AG10803 (cell line): ENCODE data around the gene CCT7.
A peak's percentile ranks its signal among the peaks of the same experiment; 100 is the strongest.
"Not testable (repeated sequence)": the region's sequence is repeated elsewhere in the genome, so short reads cannot be mapped to it uniquely, and the experiment has no call there.

Experiments used
- DNase-seq: peaks from one replicate; pipeline ENCODE4 v3.0.0; 2010; ENCODE audit warnings: low read depth
- H3K4me3 ChIP-seq: 2 replicates; pipeline ENCODE4 v1.5.1; 2011; ENCODE audit warnings: mild to moderate bottlenecking, low read length, control low read depth
- CTCF ChIP-seq: conservative IDR thresholded peaks from 2 replicates; pipeline ENCODE4 v1.5.1; 2011; ENCODE audit warnings: mild to moderate bottlenecking, low read length, control low read depth, inconsistent platforms

CCT7 gene

GRCh38 chr2:73258913-73259215 is 24.8 kb downstream of the CCT7 start:
- no peak overlapping the region for H3K4me3 ChIP-seq
- no peak for TF ChIP-seq CTCF
- no peak for DNase-seq

GRCh38 chr2:73259276-73259675 is 25.2 kb downstream of the CCT7 start:
- no peak overlapping the region for H3K4me3 ChIP-seq
- TF ChIP-seq CTCF: no peak
- no peak for DNase-seq

GRCh38 chr2:73259704-73260337 is 25.7 kb downstream of the CCT7 start:
- no peak for DNase-seq
- no peak for TF ChIP-seq CTCF

GRCh38 chr2:73260338-73260984 is 26.4 kb downstream of the CCT7 start:
- peak; percentile 52 for DNase-seq
- H3K4me3 ChIP-seq: no peak overlapping the region
- TF ChIP-seq CTCF: peak; percentile 67

More at GRCh38 chr2:73259704-73260337, 25.7 kb downstream of the CCT7 start:
- H3K4me3 ChIP-seq: no peak overlapping the region

GRCh38 chr2:73262108-73262651 is 28.1 kb downstream of the CCT7 start:
- TF ChIP-seq CTCF: no peak
- DNase-seq: no peak
- no peak overlapping the region for H3K4me3 ChIP-seq

GRCh38 chr2:73262691-73263429 is 28.8 kb downstream of the CCT7 start:
- DNase-seq, H3K4me3 ChIP-seq: not testable (repeated sequence)

- no peak overlapping the region for H3K4me3 ChIP-seq
- no peak for TF ChIP-seq CTCF
- no peak for DNase-seq
Observed at GRCh38 chr2:73263540-73264331, 29.6 kb downstream of the CCT7 start.
